ENCODE data around the gene GNPTAB. TPM values are rescaled to one million over a fixed set of nuclear protein-coding genes. Genes with fewer than 3 reads are reported as not detected.

GNPTAB gene
- total and polyA plus RNA-seq, 2 of the 8 experiments (the other 6 are each of a cell fraction or from before 2014, with no cell fraction given), result 21.5 to 51.3 TPM

- FAIRE-seq, result no peak
- no peak overlapping the region for H3K14ac ChIP-seq (ENCODE audit: insufficient read length)
- no peak overlapping the region for H2BK5ac ChIP-seq (ENCODE audit: low read depth, low read length)
- no peak overlapping the region for H4K91ac ChIP-seq (replicated peaks; ENCODE audit: insufficient read length, low read length)
- H2BK120ac ChIP-seq (replicated peaks; ENCODE audit: low read depth, low read length), result no peak overlapping the region
- no peak overlapping the region for H3K4me2 ChIP-seq (ENCODE audit: insufficient read depth in 1 of 2, low read depth in 2 of 2, low read length in 2 of 2)
- H2AFZ ChIP-seq (ENCODE audit: low read length), result no peak overlapping the region
- no peak overlapping the region for H2BK20ac ChIP-seq (ENCODE audit: low read length)
- peaks cover 9 to 55% (median 17%) of the 10 kb centered on the region in 4 experiments for H3K36me3 ChIP-seq (ENCODE audit: control insufficient read depth in 2 of 4, insufficient read depth in 4 of 4, low read length in 3 of 4)
- H2AK5ac ChIP-seq (ENCODE audit: low read depth, low read length), result no peak overlapping the region
- WGBS, 2 experiments (ENCODE audit: extremely low coverage in 1 of 2, insufficient coverage in 1 of 2, insufficient read length in 1 of 2, insufficient replicate concordance in 2 of 2, low coverage in 1 of 2, low lambda C conversion rate in 2 of 2, missing lambda C conversion rate in 1 of 2), result 87% methylated on average over 5 of the region's 5 CpGs; no CpG with 5 or more reads in 1 of the 2 experiments
- ChIA-PET POLR2A (ENCODE audit: partially characterized antibody) (interaction anchor here (0.8 kb wide), 1 partner anchor 200 kb away, joined by 3 read pairs; no protein-coding TSS in a partner anchor), CTCF (ENCODE audit: partially characterized antibody) (interaction anchor here (0.7 to 3.6 kb wide), 21 partner anchors 8 to 282 kb away, joined by 3 to 114 read pairs (median 4); partner anchors contain the start of genes DRAM1 and GNPTAB)
- no peak overlapping the region for H3K23ac ChIP-seq (ENCODE audit: insufficient read length)
- H3K27me3 ChIP-seq (replicated peaks in 1 of 4; ENCODE audit: control insufficient read depth in 3 of 4, extremely low read depth in 1 of 4, insufficient read depth in 3 of 4, low read length in 3 of 4), result no peaks in the 10 kb centered on the region
- H3K4ac ChIP-seq (replicated peaks; ENCODE audit: insufficient read length, low read depth, low read length), result no peak overlapping the region
- no peak overlapping the region for H3K18ac ChIP-seq (ENCODE audit: extremely low read depth, low read length)
- no peaks in the 10 kb centered on the region for H3K9me3 ChIP-seq (ENCODE audit: insufficient read depth in 2 of 2, low read depth in 1 of 2, low read length in 1 of 2)
- H2BK12ac ChIP-seq (ENCODE audit: low read depth, low read length), result no peak overlapping the region
- no peaks in the 10 kb centered on the region for H3K4me1 ChIP-seq (replicated peaks in 1 of 4; ENCODE audit: control insufficient read depth in 3 of 4, insufficient read depth in 4 of 4, low read length in 3 of 4)
- H3K4me3 ChIP-seq (ENCODE audit: extremely low read depth in 1 of 4, insufficient read depth in 2 of 4, low read depth in 3 of 4, low read length in 4 of 4), result no peak overlapping the region
- DNase-seq (ENCODE audit: low read depth in 1 of 2, low spot score in 2 of 2), result no peak
- H3K56ac ChIP-seq (replicated peaks; ENCODE audit: insufficient read length, low read depth, low read length), result no peak overlapping the region
- no peak for TF ChIP-seq ZNF274 (IDR thresholded peaks at IDR 0.05; ENCODE audit: borderline replicate concordance, extremely low read depth, low read length)
- no peaks in the 10 kb centered on the region for H3K23me2 ChIP-seq (ENCODE audit: low read depth, low read length)
- no peaks in the 10 kb centered on the region for H3K79me1 ChIP-seq (ENCODE audit: low read depth, low read length)
- H2BK15ac ChIP-seq (ENCODE audit: low read length), result no peak overlapping the region
- no peak overlapping the region for H3K9ac ChIP-seq (replicated peaks in 1 of 4; ENCODE audit: extremely low read depth in 1 of 4, low read depth in 3 of 4, low read length in 3 of 4)
- no peak overlapping the region for H4K5ac ChIP-seq (ENCODE audit: insufficient read length, low read depth, low read length)
- no peak overlapping the region for H3K27ac ChIP-seq (ENCODE audit: low read depth, low read length)
- H4K20me1 ChIP-seq (replicated peaks in 1 of 2; ENCODE audit: control insufficient read depth in 1 of 2, insufficient read depth in 2 of 2, low read length in 2 of 2), result peaks cover 0 to 2% of the 10 kb centered on the region in 2 experiments
- no peaks in the 10 kb centered on the region for H3K79me2 ChIP-seq (ENCODE audit: control insufficient read depth in 1 of 2, insufficient read depth in 2 of 2, low read length in 2 of 2)
- no peak overlapping the region for H4K8ac ChIP-seq (ENCODE audit: extremely low read depth, insufficient read depth, low read length)
These were observed 58.6 kb downstream of the GNPTAB start for GRCh38 chr12:101772012-101772775.
